Endothelial cell (in vitro differentiated cells): ENCODE measurements around the gene AIF1. TPM values are rescaled to one million over a fixed set of nuclear protein-coding genes. Genes with fewer than 3 reads are reported as not detected.

Experiments used
- DNase-seq: peaks from one replicate; pipeline ENCODE4 v3.0.0; 2021; ENCODE audit warnings: low spot score
- H3K27ac Mint-ChIP-seq: one replicate; pipeline ENCODE4 v1.8.0; 2021; ENCODE audit warnings: mixed read lengths, inconsistent platforms; ENCODE audit not compliant: unreplicated experiment
- H3K27me3 Mint-ChIP-seq: one replicate; pipeline ENCODE4 v1.8.0; 2021; ENCODE audit warnings: mild to moderate bottlenecking, moderate library complexity, mixed read lengths, inconsistent platforms; ENCODE audit not compliant: unreplicated experiment
- H3K36me3 Mint-ChIP-seq: one replicate; pipeline ENCODE4 v1.8.0; 2021; ENCODE audit warnings: mild to moderate bottlenecking, low read depth, mixed read lengths, inconsistent platforms; ENCODE audit not compliant: unreplicated experiment
- H3K4me1 Mint-ChIP-seq: one replicate; pipeline ENCODE4 v1.8.0; 2021; ENCODE audit warnings: mild to moderate bottlenecking, mixed read lengths, inconsistent platforms; ENCODE audit not compliant: unreplicated experiment
- H3K4me3 Mint-ChIP-seq: one replicate; pipeline ENCODE4 v1.8.0; 2021; ENCODE audit warnings: mild to moderate bottlenecking, mixed read lengths, inconsistent platforms; ENCODE audit not compliant: unreplicated experiment
- H3K9me3 Mint-ChIP-seq: one replicate; pipeline ENCODE4 v1.8.0; 2021; ENCODE audit warnings: mixed read lengths, inconsistent platforms; ENCODE audit not compliant: unreplicated experiment
- CTCF ChIP-seq: fragments of 200-600 bp; sonication (generic); IDR thresholded peaks from one replicate; pipeline ENCODE4 v1.5.0; 2021; ENCODE audit warnings: antibody characterized with exemption; ENCODE audit not compliant: unreplicated experiment
- total RNA-seq: library from RNA; stranded (reverse); fragmentation: NEBNext Ultra II Directional; extraction: Animal tissue kit (Norgen Biotek cat#: 25700); gene quantifications from one replicate; pipeline ENCODE4 v1.2.1, GENCODE V29; 2021; ENCODE audit not compliant: unreplicated experiment

Gene AIF1
- total RNA-seq, 1 donor from 2014 or later, result 22.8 TPM

GRCh38 chr6:31581434-31582229, 33.4 kb upstream of the AIF1 start:
- Mint-ChIP-seq H3K36me3 (no peaks in the 10 kb centered on the region), H3K27me3 (peaks cover 9% of the 10 kb centered on the region), H3K4me3 (peak overlapping the region; percentile 96), H3K9me3 (no peaks in the 10 kb centered on the region), H3K4me1 (peaks cover 18% of the 10 kb centered on the region), H3K27ac (no peak overlapping the region)
- TF ChIP-seq CTCF, result no peak
- DNase-seq, result no peak

- no peaks in the 10 kb centered on the region for H3K36me3 Mint-ChIP-seq
- peak within 1 kb of the TSS; percentile 96 for H3K4me3 Mint-ChIP-seq
- peaks cover 7% of the 10 kb centered on the region for H3K27me3 Mint-ChIP-seq
- TF ChIP-seq CTCF, result no peak
- H3K4me1 Mint-ChIP-seq, result peaks cover 18% of the 10 kb centered on the region
- no peak within 1 kb of the TSS for H3K27ac Mint-ChIP-seq
- no peaks in the 10 kb centered on the region for H3K9me3 Mint-ChIP-seq
- DNase-seq, result no peak
Observed at GRCh38 chr6:31582230-31582643, 32.8 kb upstream of the AIF1 start, which contains the start of gene LTB. Gene LTB, minus strand, starts transcription at chr6:31582424. Its CDS starts 7 bp downstream, at chr6:31582417.

GRCh38 chr6:31585491-31585890, 29.5 kb upstream of the AIF1 start:
- H3K27me3 Mint-ChIP-seq, result peaks cover 5% of the 10 kb centered on the region

GRCh38 chr6:31586008-31586407, 29.0 kb upstream of the AIF1 start, which contains the start of gene LST1:
Gene LST1, plus strand, starts transcription at chr6:31586277. Its CDS starts 1,023 bp downstream, at chr6:31587300.
- H3K27me3 Mint-ChIP-seq, result peaks cover 4% of the 10 kb centered on the region
- no peak for TF ChIP-seq CTCF
- peaks cover 15% of the 10 kb centered on the region for H3K4me1 Mint-ChIP-seq
- no peaks in the 10 kb centered on the region for H3K9me3 Mint-ChIP-seq
- DNase-seq, result no peak
- H3K4me3 Mint-ChIP-seq, result no peak within 1 kb of the TSS
- H3K27ac Mint-ChIP-seq, result peak within 1 kb of the TSS; percentile 52
- no peaks in the 10 kb centered on the region for H3K36me3 Mint-ChIP-seq

More at GRCh38 chr6:31585491-31585890, 29.5 kb upstream of the AIF1 start:
- Mint-ChIP-seq H3K27ac (peak overlapping the region; percentile 52), H3K4me1 (peaks cover 16% of the 10 kb centered on the region), H3K9me3 (no peaks in the 10 kb centered on the region), H3K36me3 (no peaks in the 10 kb centered on the region), H3K4me3 (no peak overlapping the region)
- TF ChIP-seq CTCF, result peak; percentile 45
- DNase-seq, result no peak
